ENCODE results near the gene TMEM50B. TPM values are rescaled to one million over a fixed set of nuclear protein-coding genes. Genes with fewer than 3 reads are reported as not detected.

TMEM50B gene
- total RNA-seq, 1 experiment from 2014 or later, result 14.5 TPM

Other genes starting within 250 kb of the TMEM50B start
- gene IL10RB, start 213.6 kb downstream of the TMEM50B start, total RNA-seq (2014; rRNA removed; shearing (Covaris generic)), result 21.4 and 30.4 TPM in 2 replicates
- 9.6 and 11.1 TPM in 2 replicates for gene IFNAR1, start 155.0 kb downstream of the TMEM50B start, total RNA-seq (2014; rRNA removed; shearing (Covaris generic))
- 36.8 and 47.2 TPM in 2 replicates for gene IFNGR2, start 76.6 kb downstream of the TMEM50B start, total RNA-seq (2014; rRNA removed; shearing (Covaris generic))
- gene DNAJC28, start 11.7 kb upstream of the TMEM50B start, total RNA-seq (2014; rRNA removed; shearing (Covaris generic)), result 0.68 TPM in 1 of 2 replicates, not detected in the other
- gene GART, start 62.1 kb upstream of the TMEM50B start, total RNA-seq (2014; rRNA removed; shearing (Covaris generic)), result 143 and 162 TPM in 2 replicates
- 107 and 164 TPM in 2 replicates for gene SON, start 63.1 kb upstream of the TMEM50B start, total RNA-seq (2014; rRNA removed; shearing (Covaris generic))
- 26.8 and 32.9 TPM in 2 replicates for gene DONSON, start 108.7 kb upstream of the TMEM50B start, total RNA-seq (2014; rRNA removed; shearing (Covaris generic))
- gene CRYZL1, start 161.8 kb upstream of the TMEM50B start, total RNA-seq (2014; rRNA removed; shearing (Covaris generic)), result 8.1 and 23.2 TPM in 2 replicates
- gene ITSN1, start 162.5 kb upstream of the TMEM50B start, total RNA-seq (2014; rRNA removed; shearing (Covaris generic)), result 25.9 and 29.2 TPM in 2 replicates